HCT116 (cell line): ENCODE results near the gene NUP210. TPM values are rescaled to one million over a fixed set of nuclear protein-coding genes. Genes with fewer than 3 reads are reported as not detected.

ENCODE experiments used
- ATAC-seq: fragments of 200-7000 bp; cut with Tn5 transposase; 2 replicates; pipeline ENCODE4 v1.9.1; 2020; ENCODE audit warnings: mild to moderate bottlenecking, moderate library complexity
- BruUV-seq: library from RNA; stranded (reverse); fragments of 400-500 nt; replicated peaks from 2 replicates; lab custom pipeline; 2021; lab: Mats Ljungman, UMichigan
- CTCF ChIA-PET: fragments of 300-600 bp; sonication (Branson Sonifier 250); formaldehyde crosslinking; loops from one replicate; lab custom pipeline; 2021; ENCODE audit warnings: antibody characterized with exemption; lab: Charles Lee
- POLR2A ChIA-PET: fragments of 300-600, 350-600 bp; sonication (Branson Sonifier 250); formaldehyde crosslinking; loops from one replicate; lab custom pipeline; 2021; ENCODE audit warnings: antibody characterized with exemption; lab: Charles Lee
- RAD21 ChIA-PET, 2 experiments: fragments of 300-600 bp; sonication (Branson Sonifier 250); formaldehyde crosslinking; loops; one replicate each; lab custom pipeline; 2023; ENCODE audit warnings: low total read pairs in 2 of 2; ENCODE audit not compliant: uncharacterized antibody in 2 of 2, unreplicated experiment in 2 of 2, low non-redundant PET in 1 of 2; lab: Charles Lee
- DNase-seq: peaks from one replicate; pipeline ENCODE4 v3.0.0-alpha.2; 2010; ENCODE audit warnings: low read depth, low spot score
- H2AFZ ChIP-seq: fragments of 200-600 bp; shearing (Covaris generic), sonication (generic); 2 replicates; pipeline ENCODE4 v1.6.1; 2017; ENCODE audit warnings: low read depth, mixed run types, mixed read lengths, antibody characterized with exemption, low read length; ENCODE audit not compliant: poor library complexity, severe bottlenecking
- H3K27ac ChIP-seq: 2 replicates; pipeline ENCODE4 v1.5.1; 2012; ENCODE audit warnings: low read depth, low read length
- H3K27me3 ChIP-seq: fragments of 200-600 bp; sonication (generic); 2 replicates; pipeline ENCODE4 v1.6.1; 2016; ENCODE audit warnings: mixed run types, low read length, mixed read lengths; ENCODE audit not compliant: insufficient read depth
- H3K36me3 ChIP-seq, 2 experiments: fragments of 200-500 bp in 1 of 2; fragments of 200-600 bp in 1 of 2; sonication (Bioruptor generic) in 1 of 2; sonication (generic) in 1 of 2; 2 replicates each; pipeline versions ENCODE4 v1.5.1 to v1.6.1; 2014 to 2016; ENCODE audit warnings: low read length in 2 of 2, inconsistent platforms in 1 of 2, mixed read lengths in 1 of 2, mixed run types in 1 of 2; ENCODE audit not compliant: insufficient read depth in 2 of 2, control insufficient read depth in 1 of 2
- H3K4me1 ChIP-seq, 2 experiments: fragments of 200-600 bp in 1 of 2; sonication (generic) in 1 of 2; 2 replicates each; pipeline versions ENCODE4 v1.5.1 to v1.6.1; 2012 to 2017; ENCODE audit warnings: low read length in 2 of 2, inconsistent platforms in 1 of 2, mild to moderate bottlenecking in 1 of 2, mixed read lengths in 1 of 2, mixed run types in 1 of 2, moderate library complexity in 1 of 2; ENCODE audit not compliant: insufficient read depth in 2 of 2, control insufficient read depth in 1 of 2
- H3K4me2 ChIP-seq: fragments of 200-600 bp; sonication (generic); 2 replicates; pipeline ENCODE4 v1.6.1; 2017; ENCODE audit warnings: mixed run types, low read length, mixed read lengths
- H3K4me3 ChIP-seq, 2 experiments: fragments of 200-600 bp in 1 of 2; sonication (generic) in 1 of 2; replicated peaks in 1 of 2; 2 replicates each; pipeline ENCODE4 v1.5.1; 2011 to 2016; ENCODE audit warnings: low read length in 2 of 2, control low read depth in 1 of 2, low read depth in 1 of 2, mild to moderate bottlenecking in 1 of 2, mixed read lengths in 1 of 2, mixed run types in 1 of 2
- H3K79me2 ChIP-seq: fragments of 200-600 bp; sonication (generic); 2 replicates; pipeline ENCODE4 v1.6.1; 2017; ENCODE audit warnings: mild to moderate bottlenecking, mixed run types, low read length, moderate library complexity, mixed read lengths; ENCODE audit not compliant: insufficient read depth
- H3K9ac ChIP-seq: fragments of 200-600 bp; sonication (generic); 2 replicates; pipeline ENCODE4 v1.6.1; 2016; ENCODE audit warnings: low read length, mixed read lengths
- H3K9me2 ChIP-seq: fragments of 200-600 bp; sonication (generic), shearing (Covaris generic); 2 replicates; pipeline ENCODE4 v1.6.1; 2017; ENCODE audit warnings: mixed run types, mild to moderate bottlenecking, moderate library complexity; ENCODE audit not compliant: insufficient read depth
- H3K9me3 ChIP-seq, 2 experiments: fragments of 200-500 bp in 1 of 2; fragments of 200-600 bp in 1 of 2; sonication (Bioruptor generic) in 1 of 2; sonication (generic) in 1 of 2; 2 replicates each; pipeline ENCODE4 v1.6.1; 2014 to 2017; ENCODE audit warnings: low read length in 2 of 2, mixed read lengths in 2 of 2, inconsistent platforms in 1 of 2, low read depth in 1 of 2, mild to moderate bottlenecking in 1 of 2, mixed run types in 1 of 2, moderate library complexity in 1 of 2; ENCODE audit not compliant: control insufficient read depth in 1 of 2, insufficient read depth in 1 of 2
- H4K20me1 ChIP-seq: fragments of 200-600 bp; sonication (generic), shearing (Covaris generic); 2 replicates; pipeline ENCODE4 v1.6.1; 2017; ENCODE audit warnings: mixed run types, mild to moderate bottlenecking, moderate library complexity; ENCODE audit not compliant: insufficient read depth
- EGR1 ChIP-seq: IDR thresholded peaks from 2 replicates; pipeline ENCODE4 v1.6.1; 2012; ENCODE audit warnings: low read depth
- FOSL1 ChIP-seq: IDR thresholded peaks from 2 replicates; pipeline ENCODE4 v1.6.1; 2012; ENCODE audit warnings: low read depth
- POLR2A ChIP-seq: IDR thresholded peaks from 2 replicates; pipeline ENCODE4 v1.7.0; 2011; ENCODE audit warnings: borderline replicate concordance; ENCODE audit not compliant: insufficient read depth, insufficient read length; ENCODE audit errors: extremely low read depth
- REST ChIP-seq: IDR thresholded peaks from 2 replicates; pipeline ENCODE4 v1.6.1; 2012; ENCODE audit warnings: low read depth
- ZBTB33 ChIP-seq: IDR thresholded peaks from 2 replicates; pipeline ENCODE4 v1.6.1; 2011; ENCODE audit warnings: mild to moderate bottlenecking, low read length, moderate library complexity; ENCODE audit not compliant: insufficient replicate concordance; ENCODE audit errors: extremely low read depth
- intact Hi-C: fragments of 100-400 bp; cut with micrococcal nuclease; formaldehyde crosslinking; loops from 2 replicates; pipeline ENCODE4 v1.10.0; 2022
- total RNA-seq: library from RNA; stranded (reverse); gene quantifications from one replicate; pipeline ENCODE4 v1.2.1, GENCODE V29; 2021; ENCODE audit not compliant: unreplicated experiment

The NUP210 gene
- total RNA-seq, 1 experiment from 2014 or later, result 74.9 TPM

- Histone ChIP-seq H3K4me2 (no peak overlapping the region), H3K79me2 (no peaks in the 10 kb centered on the region), H3K9me3 (no peaks in the 10 kb centered on the region), H3K4me1 (peaks cover 0 to 2% of the 10 kb centered on the region in 2 experiments; a peak in 1 of 4 replicates), H3K27me3 (no peaks in the 10 kb centered on the region), H3K9ac (no peak overlapping the region), H3K4me3 (no peak overlapping the region), H2AFZ (no peak overlapping the region), H3K27ac (no peak overlapping the region), H3K36me3 (peaks cover 24 to 26% of the 10 kb centered on the region in 2 experiments; a peak in 3 of 4 replicates), H3K9me2 (no peaks in the 10 kb centered on the region), H4K20me1 (no peaks in the 10 kb centered on the region)
- TF ChIP-seq ZBTB33, result no peak
- TF ChIP-seq POLR2A, result no peak
- no peak for TF ChIP-seq EGR1
- TF ChIP-seq REST, result no peak
- TF ChIP-seq FOSL1, result no peak
- ChIA-PET RAD21 (no interaction called here), POLR2A (no interaction called here), CTCF (no interaction called here)
- DNase-seq, result no peak
- no peak for ATAC-seq
- intact Hi-C loops, result no loop called here
- BruUV-seq, result no TSS peak
Measured at GRCh38 chr3:13358051-13358450, 62.1 kb downstream of the NUP210 start.
